A549 (cell line): ENCODE results near the gene NME5. TPM values are rescaled to one million over a fixed set of nuclear protein-coding genes. Genes with fewer than 3 reads are reported as not detected.
A peak's percentile ranks its signal among the peaks of the same experiment; 100 is the strongest.
"Not testable (repeated sequence)": the region's sequence is repeated elsewhere in the genome, so short reads cannot be mapped to it uniquely, and the experiment has no call there.

Experiments
- ATAC-seq, 2 experiments: fragments of 200-7000 bp in 1 of 2; fragments of >200 bp in 1 of 2; cut with Nextera tagmentation in 1 of 2; cut with Tn5 transposase in 1 of 2; 3 replicates each; pipeline versions ENCODE4 v1.8.0 to v1.9.1; 2018 to 2020; ENCODE audit warnings: mild to moderate bottlenecking in 1 of 2, moderate library complexity in 1 of 2
- CTCF ChIA-PET: fragments of 300-600 bp; sonication (Branson Sonifier 250); formaldehyde crosslinking; extraction: SDS; loops from one replicate; lab custom pipeline; 2021; ENCODE audit warnings: antibody characterized with exemption, inconsistent platforms; lab: Yijun Ruan, JAX
- POLR2A ChIA-PET: fragments of 350-600 bp; formaldehyde crosslinking; extraction: SDS; loops from one replicate; lab custom pipeline; 2021; ENCODE audit warnings: antibody characterized with exemption, inconsistent platforms; lab: Yijun Ruan, JAX
- DNase-seq, 2 experiments: peaks; one replicate each; pipeline versions ENCODE4 v3.0.0 to v3.0.0-alpha.2; 2011 to 2016; ENCODE audit warnings: low read depth in 1 of 2, low spot score in 1 of 2
- FAIRE-seq: peaks from 2 replicates; lab custom pipeline; 2011; peaks lifted over from hg19 to GRCh38; lab: Jason Lieb, UNC
- H3K27ac ChIP-seq, 2 experiments: fragments of >200 bp; sonication (Bioruptor Twin); formaldehyde crosslinking; 3 replicates each; pipeline ENCODE4 v1.5.1; 2016 to 2017
- H3K4me1 ChIP-seq: fragments of >200 bp; sonication (Bioruptor Twin); formaldehyde crosslinking; 3 replicates; pipeline ENCODE4 v1.6.1; 2016
- H3K4me2 ChIP-seq: fragments of >200 bp; sonication (Bioruptor Twin); formaldehyde crosslinking; 3 replicates; pipeline ENCODE4 v1.6.1; 2016
- H3K4me3 ChIP-seq: fragments of >200 bp; sonication (Bioruptor Twin); formaldehyde crosslinking; 3 replicates; pipeline ENCODE4 v1.5.1; 2016
- H3K9me3 ChIP-seq: fragments of >200 bp; sonication (Bioruptor Twin); formaldehyde crosslinking; 3 replicates; pipeline ENCODE4 v1.6.1; 2016
- CBX2 ChIP-seq: fragments of 200-600 bp; sonication (generic); IDR thresholded peaks from 2 replicates; pipeline ENCODE4 v1.6.1; 2016; ENCODE audit warnings: low read depth, mild to moderate bottlenecking, borderline replicate concordance
- CBX8 ChIP-seq: fragments of 200-600 bp; sonication (generic); IDR thresholded peaks from 2 replicates; pipeline ENCODE4 v1.6.1; 2016
- CHD2 ChIP-seq: fragments of 150-350 bp; IDR thresholded peaks from 2 replicates; pipeline ENCODE4 v1.6.1; 2014; ENCODE audit warnings: low read length; ENCODE audit not compliant: partially characterized antibody
- EHMT2 ChIP-seq: fragments of 200-600 bp; sonication (generic); IDR thresholded peaks from 2 replicates; pipeline ENCODE4 v1.6.1; 2016; ENCODE audit warnings: antibody characterized with exemption, low read depth, mild to moderate bottlenecking, moderate library complexity
- FOSL2 ChIP-seq, 2 experiments: fragments of 450-650 bp in 1 of 2; fragments of >200 bp in 1 of 2; sonication (Bioruptor Twin) in 1 of 2; formaldehyde crosslinking; IDR thresholded peaks; 2 replicates each; pipeline versions ENCODE4 v1.5.0 to v1.6.1; 2016 to 2020; ENCODE audit warnings: mild to moderate bottlenecking in 1 of 2, moderate library complexity in 1 of 2
- GATA3 ChIP-seq: IDR thresholded peaks from 2 replicates; pipeline ENCODE4 v1.6.1; 2012; ENCODE audit warnings: borderline replicate concordance
- HOXB13 ChIP-seq: fragments of 250-450 bp; sonication (Bioruptor Pico); IDR thresholded peaks from 2 replicates; pipeline ENCODE4 v1.5.0; 2020; ENCODE audit warnings: low read depth, mild to moderate bottlenecking, moderate library complexity
- MAZ ChIP-seq: fragments of 150-350 bp; IDR thresholded peaks from 2 replicates; pipeline ENCODE4 v1.6.1; 2014; ENCODE audit warnings: antibody characterized with exemption, low read depth, low read length, borderline replicate concordance
- NFE2L2 ChIP-seq: fragments of 150-350 bp; conservative IDR thresholded peaks from 2 replicates; pipeline ENCODE4 v1.6.1; 2014; ENCODE audit warnings: low read length
- PHF8 ChIP-seq: fragments of 200-600 bp; sonication (generic); IDR thresholded peaks from 2 replicates; pipeline ENCODE4 v1.6.1; 2016; ENCODE audit warnings: low read depth, mild to moderate bottlenecking, antibody characterized with exemption, moderate library complexity, borderline replicate concordance
- POLR2AphosphoS2 ChIP-seq: conservative IDR thresholded peaks from 2 replicates; pipeline ENCODE4 v1.6.1; 2012; ENCODE audit warnings: low read length, improper control_type of control experiment, inconsistent platforms
- RCOR1 ChIP-seq: fragments of 150-350 bp; IDR thresholded peaks from 2 replicates; pipeline ENCODE4 v1.6.1; 2014; ENCODE audit warnings: antibody characterized with exemption, low read length, low read depth
- TP53 ChIP-seq: fragments of 250-450 bp; sonication (Bioruptor Pico); IDR thresholded peaks from 2 replicates; pipeline ENCODE4 v1.5.0; 2021; ENCODE audit warnings: mild to moderate bottlenecking, moderate library complexity
- ZFP36 ChIP-seq: fragments of 450-650 bp; IDR thresholded peaks from 2 replicates; pipeline ENCODE4 v1.6.1; 2014; ENCODE audit warnings: borderline replicate concordance; ENCODE audit not compliant: partially characterized antibody
- ZNF302 ChIP-seq: fragments of 250-450 bp; sonication (Bioruptor Pico); IDR thresholded peaks from 2 replicates; pipeline ENCODE4 v1.9.0; 2021; ENCODE audit warnings: inconsistent platforms, mild to moderate bottlenecking, moderate library complexity
- ZSCAN20 ChIP-seq: fragments of 250-450 bp; sonication (Bioruptor Pico); IDR thresholded peaks from 2 replicates; pipeline ENCODE4 v1.8.0; 2022; ENCODE audit warnings: mild to moderate bottlenecking, moderate library complexity
- WGBS: methylation state at CpG from one replicate; pipeline ENCODE4 v1.1.6; 2017; ENCODE audit errors: missing lambda C conversion rate; 5-methylcytosine and 5-hydroxymethylcytosine counted together
- polyA plus RNA-seq, 4 experiments: library from polyadenylated mRNA; depleted of rRNA in 3 of 4; stranded (reverse); fragments of >200 nt; fragmentation: RNase III in 1 of 4; extraction: RNeasy Plus Mini Kit Qiagen cat#74134 plus additional on column Dnase treatment in 1 of 4; gene quantifications; 2 replicates in 3 of 4; 3 replicates in 1 of 4; pipeline ENCODE4 v1.2.3, GENCODE V29; 2011 to 2017
- TF ChIP-seq, protein P1 (sequence below): fragments of 250-450 bp; sonication (Bioruptor Pico); IDR thresholded peaks from 2 replicates; pipeline ENCODE4 v1.5.0; 2020; ENCODE audit warnings: low read depth, mild to moderate bottlenecking, moderate library complexity
- TF ChIP-seq, protein P2 (sequence below): IDR thresholded peaks from 2 replicates; pipeline ENCODE4 v1.6.1; 2012
- TF ChIP-seq, protein P3 (sequence below): fragments of 450-650 bp; IDR thresholded peaks from 2 replicates; pipeline ENCODE4 v1.6.1; 2014; ENCODE audit warnings: antibody characterized with exemption
- TF ChIP-seq, protein P4 (sequence below): fragments of 200-600 bp; sonication (generic); IDR thresholded peaks from 2 replicates; pipeline ENCODE4 v1.6.1; 2016; ENCODE audit warnings: antibody characterized with exemption, mild to moderate bottlenecking, moderate library complexity
- TF ChIP-seq, protein P5 (sequence below): fragments of >200 bp; sonication (Bioruptor Twin); formaldehyde crosslinking; IDR thresholded peaks from 3 replicates; pipeline ENCODE4 v1.5.1; 2016
- TF ChIP-seq, protein P6 (sequence below): IDR thresholded peaks from 2 replicates; pipeline ENCODE4 v1.6.1; 2012; ENCODE audit warnings: low read depth, borderline replicate concordance

The NME5 gene
- polyA plus RNA-seq, 2 of the 4 experiments (the other 2 are of a cell fraction), result not detected

DNA sequence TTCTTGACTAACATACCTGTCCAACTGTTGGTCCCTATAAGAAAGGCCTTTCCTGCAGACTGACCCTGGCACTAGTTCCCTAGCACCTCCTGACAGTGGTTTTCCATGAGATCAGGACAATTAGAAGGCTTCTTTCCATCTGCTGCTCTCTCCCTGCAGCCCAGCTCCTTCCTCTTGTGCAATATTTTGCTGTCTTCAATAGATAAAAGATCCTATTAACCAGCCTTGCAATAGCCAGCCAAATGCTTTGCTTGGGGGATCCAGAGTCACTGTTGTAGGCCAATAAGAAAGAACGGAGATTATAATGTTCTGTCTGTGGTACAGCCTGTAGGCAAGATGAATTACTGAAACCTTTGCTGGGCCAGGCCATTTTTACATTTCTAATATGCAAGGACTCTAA, 18.4 kb upstream of the NME5 start:
- DNase-seq (no peak), ATAC-seq (no peak), FAIRE-seq (no peak)
- H3K4me1 ChIP-seq, result no peaks in the 10 kb centered on the region
- TF ChIP-seq, protein P1, sequence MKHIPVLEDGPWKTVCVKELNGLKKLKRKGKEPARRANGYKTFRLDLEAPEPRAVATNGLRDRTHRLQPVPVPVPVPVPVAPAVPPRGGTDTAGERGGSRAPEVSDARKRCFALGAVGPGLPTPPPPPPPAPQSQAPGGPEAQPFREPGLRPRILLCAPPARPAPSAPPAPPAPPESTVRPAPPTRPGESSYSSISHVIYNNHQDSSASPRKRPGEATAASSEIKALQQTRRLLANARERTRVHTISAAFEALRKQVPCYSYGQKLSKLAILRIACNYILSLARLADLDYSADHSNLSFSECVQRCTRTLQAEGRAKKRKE (CRISPR knock-in tag), result no peak
- no peak for TF ChIP-seq NFE2L2
- TF ChIP-seq, protein P2, sequence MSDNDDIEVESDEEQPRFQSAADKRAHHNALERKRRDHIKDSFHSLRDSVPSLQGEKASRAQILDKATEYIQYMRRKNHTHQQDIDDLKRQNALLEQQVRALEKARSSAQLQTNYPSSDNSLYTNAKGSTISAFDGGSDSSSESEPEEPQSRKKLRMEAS, result no peak
- no peak for TF ChIP-seq ZSCAN20
- TF ChIP-seq EHMT2, result no peak
- TF ChIP-seq CBX8, result no peak
- no peak for TF ChIP-seq GATA3
- no peak for TF ChIP-seq FOSL2 (IDR thresholded peaks at IDR 0.05)
- TF ChIP-seq FOSL2 (CRISPR knock-in tag; IDR thresholded peaks at IDR 0.05), result no peak
- ChIA-PET POLR2A (no interaction called here), CTCF (no interaction called here)
- WGBS, result 100% methylated on average over 1 of the region's 1 CpG
- no peak overlapping the region for H3K4me2 ChIP-seq
- H3K4me3 ChIP-seq, result no peak overlapping the region
- no peak overlapping the region for H3K27ac ChIP-seq
- no peaks in the 10 kb centered on the region for H3K9me3 ChIP-seq

DNA sequence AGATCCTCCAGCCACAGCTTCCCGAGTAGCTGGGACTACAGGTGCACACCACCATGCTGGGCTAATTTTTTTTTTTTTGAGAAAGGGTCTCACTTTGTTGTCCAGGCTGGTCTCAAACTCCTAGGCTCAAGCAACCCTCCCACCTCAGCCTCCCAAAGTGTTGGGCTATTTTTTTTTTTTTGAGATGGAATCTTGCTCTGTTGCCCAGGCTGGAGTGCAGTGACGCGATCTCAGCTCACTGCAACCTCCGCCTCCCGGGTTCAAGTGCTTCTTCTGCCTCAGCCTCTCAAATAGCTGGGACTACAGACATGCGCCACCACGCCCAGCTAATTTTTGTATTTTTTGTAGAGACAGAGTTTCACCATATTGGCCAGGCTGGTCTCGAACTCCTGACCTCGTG, 16.7 kb upstream of the NME5 start:
- FAIRE-seq, H3K4me3 ChIP-seq, ATAC-seq, DNase-seq, H3K4me2 ChIP-seq, POLR2A ChIA-PET, H3K4me1 ChIP-seq, H3K9me3 ChIP-seq, H3K27ac ChIP-seq: not testable (repeated sequence)
- CTCF ChIA-PET, result interaction anchor here (0.6 kb wide), 1 partner anchor 353 kb away, joined by 3 read pairs; no protein-coding TSS in a partner anchor
- over 99% methylated on average over 9 of the region's 9 CpGs for WGBS

DNA sequence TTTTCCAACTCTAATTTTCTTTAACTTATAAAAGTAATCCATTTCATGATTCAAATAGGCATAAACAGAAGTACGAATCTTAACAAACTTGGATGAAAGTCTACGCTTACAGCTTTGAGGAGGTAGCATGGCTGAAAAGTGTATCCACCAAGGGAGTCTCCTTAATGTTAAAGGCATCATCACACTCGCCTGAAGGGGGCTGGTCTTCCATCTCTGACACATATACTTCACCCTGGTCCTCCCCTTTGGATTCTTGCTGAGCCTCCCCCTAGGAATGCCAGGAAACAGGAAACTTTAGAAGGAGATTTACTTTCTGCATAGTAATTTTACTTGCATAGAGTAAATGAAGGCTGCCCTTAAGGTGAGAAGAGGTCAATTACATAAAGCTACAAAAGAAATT, 10.3 kb upstream of the NME5 start:
- ATAC-seq (peak; percentile 62 to 72; a peak in 4 of 6 replicates), DNase-seq (peak in 1 of 2 experiments; percentile 17), FAIRE-seq (no peak)
- WGBS, result 40% methylated on average over 3 of the region's 3 CpGs
- Histone ChIP-seq H3K4me2 (no peak overlapping the region), H3K9me3 (no peaks in the 10 kb centered on the region), H3K4me1 (peaks cover 12% of the 10 kb centered on the region), H3K4me3 (no peak overlapping the region), H3K27ac (no peak overlapping the region)
- ChIA-PET POLR2A (interaction anchor here (1.2 kb wide), 1 partner anchor 9 kb away, joined by 3 read pairs; no protein-coding TSS in a partner anchor), CTCF (interaction anchor here (0.8 to 10.7 kb wide), 6 partner anchors 13 to 520 kb away, joined by 3 to 85 read pairs (median 5); no protein-coding TSS in a partner anchor)
- no peak for TF ChIP-seq FOSL2 (IDR thresholded peaks at IDR 0.05)
- TF ChIP-seq FOSL2 (CRISPR knock-in tag; IDR thresholded peaks at IDR 0.05), result no peak
- TF ChIP-seq ZFP36, result no peak
- no peak for TF ChIP-seq CHD2
- no peak for TF ChIP-seq MAZ
- no peak for TF ChIP-seq ZNF302 (CRISPR knock-in tag)
- no peak for TF ChIP-seq EHMT2
- no peak for TF ChIP-seq CBX2
- TF ChIP-seq, protein P3, sequence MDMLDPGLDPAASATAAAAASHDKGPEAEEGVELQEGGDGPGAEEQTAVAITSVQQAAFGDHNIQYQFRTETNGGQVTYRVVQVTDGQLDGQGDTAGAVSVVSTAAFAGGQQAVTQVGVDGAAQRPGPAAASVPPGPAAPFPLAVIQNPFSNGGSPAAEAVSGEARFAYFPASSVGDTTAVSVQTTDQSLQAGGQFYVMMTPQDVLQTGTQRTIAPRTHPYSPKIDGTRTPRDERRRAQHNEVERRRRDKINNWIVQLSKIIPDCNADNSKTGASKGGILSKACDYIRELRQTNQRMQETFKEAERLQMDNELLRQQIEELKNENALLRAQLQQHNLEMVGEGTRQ, result no peak
- TF ChIP-seq POLR2AphosphoS2, result no peak
- no peak for TF ChIP-seq HOXB13 (CRISPR knock-in tag)
- TF ChIP-seq, protein P4, sequence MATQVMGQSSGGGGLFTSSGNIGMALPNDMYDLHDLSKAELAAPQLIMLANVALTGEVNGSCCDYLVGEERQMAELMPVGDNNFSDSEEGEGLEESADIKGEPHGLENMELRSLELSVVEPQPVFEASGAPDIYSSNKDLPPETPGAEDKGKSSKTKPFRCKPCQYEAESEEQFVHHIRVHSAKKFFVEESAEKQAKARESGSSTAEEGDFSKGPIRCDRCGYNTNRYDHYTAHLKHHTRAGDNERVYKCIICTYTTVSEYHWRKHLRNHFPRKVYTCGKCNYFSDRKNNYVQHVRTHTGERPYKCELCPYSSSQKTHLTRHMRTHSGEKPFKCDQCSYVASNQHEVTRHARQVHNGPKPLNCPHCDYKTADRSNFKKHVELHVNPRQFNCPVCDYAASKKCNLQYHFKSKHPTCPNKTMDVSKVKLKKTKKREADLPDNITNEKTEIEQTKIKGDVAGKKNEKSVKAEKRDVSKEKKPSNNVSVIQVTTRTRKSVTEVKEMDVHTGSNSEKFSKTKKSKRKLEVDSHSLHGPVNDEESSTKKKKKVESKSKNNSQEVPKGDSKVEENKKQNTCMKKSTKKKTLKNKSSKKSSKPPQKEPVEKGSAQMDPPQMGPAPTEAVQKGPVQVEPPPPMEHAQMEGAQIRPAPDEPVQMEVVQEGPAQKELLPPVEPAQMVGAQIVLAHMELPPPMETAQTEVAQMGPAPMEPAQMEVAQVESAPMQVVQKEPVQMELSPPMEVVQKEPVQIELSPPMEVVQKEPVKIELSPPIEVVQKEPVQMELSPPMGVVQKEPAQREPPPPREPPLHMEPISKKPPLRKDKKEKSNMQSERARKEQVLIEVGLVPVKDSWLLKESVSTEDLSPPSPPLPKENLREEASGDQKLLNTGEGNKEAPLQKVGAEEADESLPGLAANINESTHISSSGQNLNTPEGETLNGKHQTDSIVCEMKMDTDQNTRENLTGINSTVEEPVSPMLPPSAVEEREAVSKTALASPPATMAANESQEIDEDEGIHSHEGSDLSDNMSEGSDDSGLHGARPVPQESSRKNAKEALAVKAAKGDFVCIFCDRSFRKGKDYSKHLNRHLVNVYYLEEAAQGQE, result no peak
- TF ChIP-seq TP53 (CRISPR knock-in tag), result no peak
- TF ChIP-seq, protein P5, sequence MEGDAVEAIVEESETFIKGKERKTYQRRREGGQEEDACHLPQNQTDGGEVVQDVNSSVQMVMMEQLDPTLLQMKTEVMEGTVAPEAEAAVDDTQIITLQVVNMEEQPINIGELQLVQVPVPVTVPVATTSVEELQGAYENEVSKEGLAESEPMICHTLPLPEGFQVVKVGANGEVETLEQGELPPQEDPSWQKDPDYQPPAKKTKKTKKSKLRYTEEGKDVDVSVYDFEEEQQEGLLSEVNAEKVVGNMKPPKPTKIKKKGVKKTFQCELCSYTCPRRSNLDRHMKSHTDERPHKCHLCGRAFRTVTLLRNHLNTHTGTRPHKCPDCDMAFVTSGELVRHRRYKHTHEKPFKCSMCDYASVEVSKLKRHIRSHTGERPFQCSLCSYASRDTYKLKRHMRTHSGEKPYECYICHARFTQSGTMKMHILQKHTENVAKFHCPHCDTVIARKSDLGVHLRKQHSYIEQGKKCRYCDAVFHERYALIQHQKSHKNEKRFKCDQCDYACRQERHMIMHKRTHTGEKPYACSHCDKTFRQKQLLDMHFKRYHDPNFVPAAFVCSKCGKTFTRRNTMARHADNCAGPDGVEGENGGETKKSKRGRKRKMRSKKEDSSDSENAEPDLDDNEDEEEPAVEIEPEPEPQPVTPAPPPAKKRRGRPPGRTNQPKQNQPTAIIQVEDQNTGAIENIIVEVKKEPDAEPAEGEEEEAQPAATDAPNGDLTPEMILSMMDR, result no peak
- no peak for TF ChIP-seq CBX8
- TF ChIP-seq, protein P6, sequence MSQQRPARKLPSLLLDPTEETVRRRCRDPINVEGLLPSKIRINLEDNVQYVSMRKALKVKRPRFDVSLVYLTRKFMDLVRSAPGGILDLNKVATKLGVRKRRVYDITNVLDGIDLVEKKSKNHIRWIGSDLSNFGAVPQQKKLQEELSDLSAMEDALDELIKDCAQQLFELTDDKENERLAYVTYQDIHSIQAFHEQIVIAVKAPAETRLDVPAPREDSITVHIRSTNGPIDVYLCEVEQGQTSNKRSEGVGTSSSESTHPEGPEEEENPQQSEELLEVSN, result no peak
- TF ChIP-seq RCOR1, result no peak
- TF ChIP-seq PHF8, result no peak
- TF ChIP-seq, protein P1 (CRISPR knock-in tag), result no peak
